GM18526 (cell line): ENCODE measurements around the gene AQP9.

Experiments
- POLR2A ChIP-seq: IDR thresholded peaks from 3 replicates; pipeline ENCODE4 v1.6.1; 2011; ENCODE audit not compliant: insufficient read length; ENCODE audit errors: extremely low read depth

AQP9 gene

GRCh38 chr15:58135511-58136174 lies 2.5 kb upstream of the AQP9 start:
- no peak for TF ChIP-seq POLR2A

- TF ChIP-seq POLR2A = no peak
Observed at GRCh38 chr15:58136731-58137130, 1.4 kb upstream of the AQP9 start.

- no peak for TF ChIP-seq POLR2A
Observed at GRCh38 chr15:58137686-58138085, 495 bp upstream of the AQP9 start.

GRCh38 chr15:58139276-58139988 lies 1.3 kb downstream of the AQP9 start:
- no peak for TF ChIP-seq POLR2A

GRCh38 chr15:58139989-58140522 lies 1.9 kb downstream of the AQP9 start:
- no peak for TF ChIP-seq POLR2A

GRCh38 chr15:58141894-58142293 lies 3.7 kb downstream of the AQP9 start:
- TF ChIP-seq POLR2A = no peak

GRCh38 chr15:58142827-58143461 lies 4.8 kb downstream of the AQP9 start:
- no peak for TF ChIP-seq POLR2A

GRCh38 chr15:58145606-58146005 lies 7.4 kb downstream of the AQP9 start:
- no peak for TF ChIP-seq POLR2A

- TF ChIP-seq POLR2A = no peak
Observed at GRCh38 chr15:58146211-58146610, 8.0 kb downstream of the AQP9 start.

- no peak for TF ChIP-seq POLR2A
Observed at GRCh38 chr15:58146749-58147148, 8.6 kb downstream of the AQP9 start.

- TF ChIP-seq POLR2A = no peak
Observed at GRCh38 chr15:58147171-58147611, 9.0 kb downstream of the AQP9 start.

- no peak for TF ChIP-seq POLR2A
Observed at GRCh38 chr15:58148120-58148519, 9.9 kb downstream of the AQP9 start.

- no peak for TF ChIP-seq POLR2A
Observed at GRCh38 chr15:58148633-58149445, 10.7 kb downstream of the AQP9 start.

GRCh38 chr15:58154769-58155168 lies 16.6 kb downstream of the AQP9 start:
- no peak for TF ChIP-seq POLR2A

GRCh38 chr15:58159827-58160386 lies 21.7 kb downstream of the AQP9 start:
- TF ChIP-seq POLR2A = no peak
